GM23248 (cell line): Measurements from ENCODE around the gene SSU72. TPM values are rescaled to one million over a fixed set of nuclear protein-coding genes. Genes with fewer than 3 reads are reported as not detected.
A peak's percentile ranks its signal among the peaks of the same experiment; 100 is the strongest.

ENCODE experiments used
- DNase-seq: peaks from one replicate; pipeline ENCODE4 v3.0.0-alpha.2; 2015
- H2AFZ ChIP-seq: fragments of 200-600 bp; sonication (generic); 2 replicates; pipeline ENCODE4 v1.6.1; 2016; ENCODE audit warnings: antibody characterized with exemption
- H3F3A ChIP-seq: fragments of 200-600 bp; sonication (generic); 2 replicates; pipeline ENCODE4 v1.6.1; 2016; ENCODE audit warnings: mild to moderate bottlenecking, antibody characterized with exemption, mixed run types; ENCODE audit not compliant: insufficient read depth
- H3K27ac ChIP-seq: fragments of 200-600 bp; sonication (generic); 2 replicates; pipeline ENCODE4 v1.5.1; 2016; ENCODE audit warnings: mild to moderate bottlenecking
- H3K27me3 ChIP-seq: fragments of 200-600 bp; sonication (generic); replicated peaks from 2 replicates; pipeline ENCODE4 v1.6.1; 2016; ENCODE audit warnings: mild to moderate bottlenecking; ENCODE audit not compliant: insufficient read depth
- H3K36me3 ChIP-seq: fragments of 200-600 bp; sonication (generic); 2 replicates; pipeline ENCODE4 v1.6.1; 2016; ENCODE audit warnings: low read depth, mild to moderate bottlenecking
- H3K4me1 ChIP-seq: fragments of 200-600 bp; sonication (generic); 2 replicates; pipeline ENCODE4 v1.6.1; 2016; ENCODE audit warnings: mild to moderate bottlenecking; ENCODE audit not compliant: insufficient read depth
- H3K4me2 ChIP-seq: fragments of 200-600 bp; sonication (generic); one replicate; pipeline ENCODE4 v1.6.1; 2016; ENCODE audit warnings: mild to moderate bottlenecking; ENCODE audit not compliant: unreplicated experiment
- H3K4me3 ChIP-seq: fragments of 200-600 bp; sonication (generic); 2 replicates; pipeline ENCODE4 v1.5.1; 2016; ENCODE audit warnings: mild to moderate bottlenecking
- H3K79me2 ChIP-seq: fragments of 200-600 bp; sonication (generic); 2 replicates; pipeline ENCODE4 v1.6.1; 2016; ENCODE audit warnings: mild to moderate bottlenecking; ENCODE audit not compliant: insufficient read depth
- H3K9ac ChIP-seq: fragments of 200-600 bp; sonication (generic); 2 replicates; pipeline ENCODE4 v1.6.1; 2016; ENCODE audit warnings: mild to moderate bottlenecking
- H3K9me2 ChIP-seq: fragments of 200-600 bp; sonication (generic); 2 replicates; pipeline ENCODE4 v1.6.1; 2016; ENCODE audit warnings: mixed run types, mild to moderate bottlenecking, moderate library complexity; ENCODE audit not compliant: insufficient read depth
- H3K9me3 ChIP-seq: fragments of 200-600 bp; sonication (generic); one replicate; pipeline ENCODE4 v1.6.1; 2017; ENCODE audit warnings: low read depth
- H4K20me1 ChIP-seq: fragments of 200-600 bp; sonication (generic); 2 replicates; pipeline ENCODE4 v1.6.0; 2016; ENCODE audit not compliant: insufficient read depth
- EZH2 ChIP-seq: fragments of 200-600 bp; sonication (generic); IDR thresholded peaks from 2 replicates; pipeline ENCODE4 v1.6.1; 2018; ENCODE audit warnings: antibody characterized with exemption, mild to moderate bottlenecking; ENCODE audit not compliant: insufficient read depth, poor library complexity, severe bottlenecking
- EZH2phosphoT487 ChIP-seq: fragments of 200-600 bp; sonication (generic); IDR thresholded peaks from 2 replicates; pipeline ENCODE4 v1.6.1; 2018; ENCODE audit warnings: antibody characterized with exemption, moderate library complexity, mild to moderate bottlenecking, low read depth; ENCODE audit not compliant: insufficient read depth
- WGBS, 2 experiments: methylation state at CpG; one replicate each; pipeline ENCODE4 v1.1.6; 2015 to 2017; ENCODE audit warnings: low lambda C conversion rate in 2 of 2, low coverage in 1 of 2; ENCODE audit errors: missing lambda C conversion rate in 2 of 2; 5-methylcytosine and 5-hydroxymethylcytosine counted together
- in situ Hi-C: fragments of 300-500 bp; cut with MboI; formaldehyde crosslinking; loops from 2 replicates; pipeline ENCODE4 v1.15.0; 2020
- polyA plus RNA-seq: library from polyadenylated mRNA; unstranded; fragments of >200 nt; fragmentation: Nextera tagmentation; extraction: Ambion mirVana; gene quantifications from 2 replicates; pipeline ENCODE4 v1.2.1, GENCODE V29; 2016
- total RNA-seq: library from RNA; depleted of rRNA; stranded (reverse); fragments of >200 nt; shearing (Covaris generic); gene quantifications from 2 replicates; pipeline ENCODE4 v1.2.3, GENCODE V29; 2014

Gene SSU72
- total and polyA plus RNA-seq, 2 experiments from 2014 or later: 69.2 to 204 TPM

GRCh38 chr1:1618396-1619068 lies 43.9 kb upstream of the SSU72 start:
- WGBS, 2 experiments: 93 to 97% methylated on average over 7 to 9 of the region's 9 CpGs
- Histone ChIP-seq H3K36me3 (no peaks in the 10 kb centered on the region), H3K9me3 (no peaks in the 10 kb centered on the region), H4K20me1 (no peaks in the 10 kb centered on the region), H2AFZ (no peak overlapping the region), H3K79me2 (peaks cover 37% of the 10 kb centered on the region), H3K4me3 (no peak overlapping the region), H3K27ac (no peak overlapping the region), H3K27me3 (no peaks in the 10 kb centered on the region), H3K4me2 (no peak overlapping the region), H3K4me1 (peaks cover 6% of the 10 kb centered on the region; the same call in 1 of the 2 replicates), H3F3A (peaks cover 14% of the 10 kb centered on the region; the same call in 1 of the 2 replicates), H3K9me2 (no peaks in the 10 kb centered on the region), H3K9ac (no peak overlapping the region)
- TF ChIP-seq EZH2phosphoT487 (no peak), EZH2 (no peak)
- no peak for DNase-seq
- in situ Hi-C loops: no loop called here

GRCh38 chr1:1617925-1618324 lies 43.3 kb upstream of the SSU72 start:
- H3K9me3 ChIP-seq: no peaks in the 10 kb centered on the region
- H3K27me3 ChIP-seq: no peaks in the 10 kb centered on the region
- DNase-seq: no peak
- H3K27ac ChIP-seq: no peak overlapping the region
- no peaks in the 10 kb centered on the region for H4K20me1 ChIP-seq
- TF ChIP-seq EZH2phosphoT487: no peak
- TF ChIP-seq EZH2: no peak
- H3K36me3 ChIP-seq: no peaks in the 10 kb centered on the region
- no peak overlapping the region for H3K4me3 ChIP-seq
- 78 to 82% methylated on average over 6 of the region's 6 CpGs for WGBS, 2 experiments
- no peak overlapping the region for H3K4me2 ChIP-seq
- no peaks in the 10 kb centered on the region for H3K9me2 ChIP-seq
- H3F3A ChIP-seq: peaks cover 15% of the 10 kb centered on the region; the same call in 1 of the 2 replicates
- in situ Hi-C loops: no loop called here
- peaks cover 6% of the 10 kb centered on the region; the same call in 1 of the 2 replicates for H3K4me1 ChIP-seq
- H2AFZ ChIP-seq: no peak overlapping the region
- H3K79me2 ChIP-seq: peaks cover 40% of the 10 kb centered on the region
- no peak overlapping the region for H3K9ac ChIP-seq

- no peak for DNase-seq
- no peak for TF ChIP-seq EZH2phosphoT487
- TF ChIP-seq EZH2: no peak
- no peaks in the 10 kb centered on the region for H4K20me1 ChIP-seq
- no peak overlapping the region for H3K4me3 ChIP-seq
- peaks cover 6% of the 10 kb centered on the region; the same call in 1 of the 2 replicates for H3K4me1 ChIP-seq
- in situ Hi-C loops: no loop called here
- H3K36me3 ChIP-seq: no peaks in the 10 kb centered on the region
- H3K4me2 ChIP-seq: no peak overlapping the region
- H2AFZ ChIP-seq: no peak overlapping the region
- WGBS, 2 experiments: 91 to 93% methylated on average over 11 of the region's 11 CpGs
- peaks cover 40% of the 10 kb centered on the region for H3K79me2 ChIP-seq
- peak overlapping the region; percentile 99; the same call in 1 of the 2 replicates for H3K9ac ChIP-seq
- no peaks in the 10 kb centered on the region for H3K9me3 ChIP-seq
- H3K27me3 ChIP-seq: no peaks in the 10 kb centered on the region
- no peak overlapping the region for H3K27ac ChIP-seq
- no peaks in the 10 kb centered on the region for H3K9me2 ChIP-seq
- H3F3A ChIP-seq: peaks cover 15% of the 10 kb centered on the region; the same call in 1 of the 2 replicates
Measured at GRCh38 chr1:1617516-1617915, 42.9 kb upstream of the SSU72 start.

- Histone ChIP-seq H3K4me2 (peak overlapping the region; percentile 92), H3K4me3 (peak overlapping the region; percentile 92), H3K79me2 (peaks cover 40% of the 10 kb centered on the region), H3K36me3 (no peaks in the 10 kb centered on the region), H3K9me2 (no peaks in the 10 kb centered on the region), H3K9me3 (no peaks in the 10 kb centered on the region), H3F3A (peaks cover 20% of the 10 kb centered on the region), H2AFZ (no peak overlapping the region), H4K20me1 (no peaks in the 10 kb centered on the region), H3K27me3 (no peaks in the 10 kb centered on the region), H3K27ac (peak overlapping the region; percentile 99), H3K4me1 (peaks cover 6% of the 10 kb centered on the region; the same call in 1 of the 2 replicates), H3K9ac (peak overlapping the region; percentile 99)
- no peak for DNase-seq
- TF ChIP-seq EZH2 (no peak), EZH2phosphoT487 (no peak)
- in situ Hi-C loops: no loop called here
- 93 to 95% methylated on average over 15 to 17 of the region's 19 CpGs for WGBS, 2 experiments
Measured at GRCh38 chr1:1616838-1617237, 42.2 kb upstream of the SSU72 start.
